GM19395 (cell line): ENCODE data around the gene WNT1.

ENCODE experiments used
- ATAC-seq: cut with Tn5 transposase; IDR thresholded peaks from one replicate; pipeline ENCODE4 v1.9.1; 2021; ENCODE audit warnings: mild to moderate bottlenecking, moderate library complexity; ENCODE audit not compliant: unreplicated experiment

The WNT1 gene

DNA sequence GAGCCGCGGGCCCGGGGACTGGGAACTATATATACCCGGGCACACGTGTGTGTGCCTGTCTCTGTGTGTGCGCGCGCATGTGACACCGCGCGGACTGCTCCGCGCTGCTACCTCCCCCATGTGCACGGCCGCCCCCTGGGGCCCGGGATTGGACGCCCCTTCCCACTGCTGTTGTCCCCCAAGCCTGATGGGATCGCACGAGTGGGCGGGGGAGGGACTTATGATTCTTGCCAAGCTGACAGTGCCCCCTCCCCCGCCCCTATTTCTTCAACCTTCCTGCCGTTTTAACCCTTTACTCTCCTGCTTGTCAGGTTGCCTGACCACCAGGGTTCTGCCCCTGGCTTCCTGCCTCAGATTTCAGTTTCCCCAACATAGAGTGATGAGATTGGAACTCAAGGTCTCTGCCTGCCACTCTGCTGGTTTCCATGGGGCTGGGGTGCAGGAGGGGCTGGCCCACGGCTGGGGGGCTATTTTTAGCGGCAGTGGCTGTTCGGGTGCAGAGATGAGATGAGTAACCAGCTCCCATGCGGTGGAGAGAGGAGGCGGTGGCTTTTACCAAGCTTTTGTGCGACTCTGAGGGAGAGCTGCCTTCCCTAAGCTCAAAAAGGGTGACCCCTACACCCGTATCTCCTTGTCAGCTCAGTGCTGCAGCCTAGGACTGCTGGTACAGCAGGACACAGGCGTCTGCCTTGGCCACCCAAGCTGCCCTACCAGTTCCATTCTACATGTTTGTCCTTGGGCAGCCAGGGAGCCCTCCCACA, 21.4 kb downstream of the WNT1 start, which contains the start of gene DDN:
TSS of gene DDN (minus strand) at position 5 of the 761 bp plus-strand sequence. CDS start 88 bp downstream, outside the sequence.
- peak; percentile 49 for ATAC-seq

GRCh38 chr12:49000346-49000745, 22.2 kb downstream of the WNT1 start:
- no peak for ATAC-seq

- ATAC-seq: no peak
Observed at GRCh38 chr12:49008943-49009342, 30.8 kb downstream of the WNT1 start.

GRCh38 chr12:49010092-49010668, 32.1 kb downstream of the WNT1 start:
- no peak for ATAC-seq

GRCh38 chr12:49012739-49013138, 34.6 kb downstream of the WNT1 start:
- no peak for ATAC-seq

- no peak for ATAC-seq
Observed at GRCh38 chr12:49013428-49013827, 35.3 kb downstream of the WNT1 start.

- ATAC-seq: no peak
Observed at GRCh38 chr12:49014547-49014946, 36.4 kb downstream of the WNT1 start.

GRCh38 chr12:49015196-49015595, 37.1 kb downstream of the WNT1 start:
- ATAC-seq: no peak

GRCh38 chr12:49017891-49018260, 39.8 kb downstream of the WNT1 start:
- peak; percentile 22 for ATAC-seq

- ATAC-seq: peak; percentile 90
Observed at GRCh38 chr12:49018261-49019119, 40.4 kb downstream of the WNT1 start, which contains the start of gene PRKAG1. PRKAG1 (minus strand) TSS chr12:49018776; CDS start chr12:49018740, 36 bp downstream.

DNA sequence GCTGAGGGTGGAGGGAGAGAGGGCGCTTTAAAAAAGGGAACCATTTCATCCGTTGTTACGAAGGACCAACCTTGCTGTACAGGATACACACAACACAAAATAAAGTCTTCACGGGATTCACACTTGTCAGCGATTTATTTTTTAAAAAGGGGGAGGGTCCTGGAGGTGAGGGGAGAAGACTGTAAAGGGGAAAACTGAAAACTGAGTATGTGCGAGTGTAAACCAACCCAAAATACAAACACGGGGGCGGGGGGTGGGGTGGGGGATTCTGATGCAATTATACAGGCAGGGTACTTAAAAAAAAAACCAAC, 41.0 kb downstream of the WNT1 start:
- no peak for ATAC-seq

- no peak for ATAC-seq
Observed at GRCh38 chr12:49019443-49020324, 41.6 kb downstream of the WNT1 start.

GRCh38 chr12:49020441-49020840, 42.3 kb downstream of the WNT1 start:
- ATAC-seq: no peak

DNA sequence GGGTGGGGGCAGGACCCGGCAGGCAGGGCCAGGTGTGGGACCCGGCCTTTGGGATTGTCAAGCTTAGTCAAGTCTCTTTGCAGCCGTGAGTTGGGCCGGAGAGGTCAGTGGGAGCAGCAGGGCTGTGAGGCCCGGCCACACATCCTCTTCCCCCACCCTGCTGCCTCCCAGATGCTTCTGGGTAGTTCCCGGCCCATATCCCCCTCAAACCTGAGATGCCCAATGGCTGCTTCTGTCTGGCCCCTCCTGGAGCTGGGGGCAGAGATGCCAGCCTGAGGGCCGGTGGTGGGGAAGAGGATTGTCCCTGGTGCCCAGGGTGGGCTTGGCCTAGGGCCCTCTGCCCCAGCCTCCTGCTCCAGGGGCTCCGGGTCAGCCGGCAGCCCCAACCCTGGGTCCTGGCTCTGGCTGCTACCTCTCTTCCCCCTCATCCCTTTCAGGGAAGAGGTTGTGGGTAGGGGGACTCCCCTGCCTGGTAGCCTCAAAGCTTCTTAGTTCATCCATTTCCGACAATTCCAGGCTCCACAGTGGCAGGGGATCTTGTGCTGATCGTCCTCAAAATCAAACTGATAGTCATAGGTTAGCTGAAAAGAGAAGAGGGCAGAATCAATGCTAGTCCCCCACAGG, 43.3 kb downstream of the WNT1 start:
- ATAC-seq: no peak

GRCh38 chr12:49022558-49023178, 44.5 kb downstream of the WNT1 start:
- no peak for ATAC-seq

DNA sequence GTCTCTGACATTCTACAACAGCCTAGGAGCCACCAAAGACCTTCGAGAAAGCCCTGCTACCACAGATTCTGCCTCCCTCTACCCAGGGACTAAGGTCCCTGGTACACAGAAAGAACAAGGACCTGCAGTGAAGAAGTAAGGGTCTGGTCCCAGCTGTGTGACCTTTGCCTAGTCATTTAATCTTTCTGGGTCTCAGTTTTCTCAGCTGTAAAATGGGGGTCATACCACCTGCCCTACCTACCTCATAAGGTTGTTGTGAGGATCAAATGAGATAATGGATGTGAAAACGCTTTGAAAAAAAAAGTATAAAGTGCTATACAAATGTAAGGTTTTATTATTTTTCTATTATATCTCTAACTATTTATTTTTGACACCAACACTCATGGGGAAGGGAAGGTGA, 45.7 kb downstream of the WNT1 start:
- ATAC-seq: no peak

- ATAC-seq: no peak
Observed at GRCh38 chr12:49024543-49024942, 46.4 kb downstream of the WNT1 start.

- no peak for ATAC-seq
Observed at GRCh38 chr12:49025463-49025862, 47.3 kb downstream of the WNT1 start.

DNA sequence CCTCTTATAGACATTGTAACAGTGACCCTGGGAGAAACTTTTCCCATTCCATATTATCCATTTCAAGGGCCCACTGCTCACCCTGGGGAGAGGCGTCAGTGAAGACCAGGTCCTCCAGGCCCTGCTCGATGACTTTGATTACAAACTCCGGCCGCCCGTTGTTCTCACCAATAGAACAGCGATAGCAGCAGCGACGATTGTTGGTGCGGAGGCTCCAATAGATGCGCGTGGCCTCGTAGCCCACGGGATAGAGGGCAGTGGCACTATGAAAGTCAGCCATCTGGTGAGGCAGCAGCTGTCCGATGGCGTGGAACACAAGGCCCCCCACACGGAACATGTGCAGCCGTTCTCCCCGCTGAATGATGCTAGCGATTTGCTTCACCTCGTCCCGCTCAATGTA, 48.0 kb downstream of the WNT1 start:
- no peak for ATAC-seq
